ENCODE results near the gene PPHLN1.

PPHLN1 gene

DNA sequence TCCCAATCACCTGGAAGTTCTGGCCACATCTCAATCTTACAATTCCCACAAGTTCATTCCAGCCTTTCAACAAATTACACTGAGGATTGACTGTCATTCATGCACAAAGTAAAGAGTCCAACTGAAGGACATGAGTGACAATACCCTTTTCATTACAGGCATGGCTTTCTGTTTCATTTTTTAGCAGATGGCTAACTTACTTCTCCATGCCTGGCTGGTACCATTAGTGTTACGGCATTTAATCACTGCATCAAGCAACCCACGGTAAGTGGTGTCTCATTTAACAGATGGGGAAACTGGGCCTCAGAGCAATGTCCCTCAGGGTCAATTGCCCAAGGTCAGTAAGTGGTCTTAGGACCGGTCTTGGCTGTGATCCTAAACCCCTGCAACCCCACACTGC is 149.1 kb downstream of the PPHLN1 start:
- in situ Hi-C loops (cut with MboI; ENCODE audit: low sequenced_read_pairs, unreplicated experiment), result loop anchor here (25.0 kb wide), 1 partner anchor 812 kb away; no protein-coding TSS in a partner anchor
- TF ChIP-seq, protein P1, sequence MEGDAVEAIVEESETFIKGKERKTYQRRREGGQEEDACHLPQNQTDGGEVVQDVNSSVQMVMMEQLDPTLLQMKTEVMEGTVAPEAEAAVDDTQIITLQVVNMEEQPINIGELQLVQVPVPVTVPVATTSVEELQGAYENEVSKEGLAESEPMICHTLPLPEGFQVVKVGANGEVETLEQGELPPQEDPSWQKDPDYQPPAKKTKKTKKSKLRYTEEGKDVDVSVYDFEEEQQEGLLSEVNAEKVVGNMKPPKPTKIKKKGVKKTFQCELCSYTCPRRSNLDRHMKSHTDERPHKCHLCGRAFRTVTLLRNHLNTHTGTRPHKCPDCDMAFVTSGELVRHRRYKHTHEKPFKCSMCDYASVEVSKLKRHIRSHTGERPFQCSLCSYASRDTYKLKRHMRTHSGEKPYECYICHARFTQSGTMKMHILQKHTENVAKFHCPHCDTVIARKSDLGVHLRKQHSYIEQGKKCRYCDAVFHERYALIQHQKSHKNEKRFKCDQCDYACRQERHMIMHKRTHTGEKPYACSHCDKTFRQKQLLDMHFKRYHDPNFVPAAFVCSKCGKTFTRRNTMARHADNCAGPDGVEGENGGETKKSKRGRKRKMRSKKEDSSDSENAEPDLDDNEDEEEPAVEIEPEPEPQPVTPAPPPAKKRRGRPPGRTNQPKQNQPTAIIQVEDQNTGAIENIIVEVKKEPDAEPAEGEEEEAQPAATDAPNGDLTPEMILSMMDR (IDR thresholded peaks at IDR 0.05; ENCODE audit: borderline replicate concordance, control extremely low read depth, extremely low read depth, insufficient read depth, missing control alignments), result no peak
- DNase-seq (ENCODE audit: low spot score), result no peak

DNA sequence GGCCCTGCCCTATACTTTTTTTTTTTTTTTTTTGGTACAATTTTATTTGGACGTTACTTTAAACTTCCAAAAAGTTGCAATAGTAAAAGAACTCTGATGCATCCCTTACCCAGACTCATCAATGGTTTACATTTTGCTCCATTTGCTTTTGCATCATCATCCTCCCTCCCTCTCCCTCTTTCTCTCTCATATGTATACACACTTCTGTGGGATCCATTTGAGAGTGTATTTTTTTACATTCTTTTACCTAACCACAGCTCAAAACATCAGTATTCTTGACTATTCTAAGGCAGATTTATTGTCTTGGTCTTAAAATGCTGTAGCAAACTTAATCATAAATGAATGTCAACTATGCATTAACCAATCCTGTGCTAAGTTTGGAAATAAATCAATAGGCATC is 152.0 kb downstream of the PPHLN1 start:
- DNase-seq (ENCODE audit: low spot score), result no peak
- TF ChIP-seq, protein P1 (IDR thresholded peaks at IDR 0.05; ENCODE audit: borderline replicate concordance, control extremely low read depth, extremely low read depth, insufficient read depth, missing control alignments), result no peak
- in situ Hi-C loops (cut with MboI; ENCODE audit: low sequenced_read_pairs, unreplicated experiment), result loop anchor here (25.0 kb wide), 1 partner anchor 809 kb away; no protein-coding TSS in a partner anchor

DNA sequence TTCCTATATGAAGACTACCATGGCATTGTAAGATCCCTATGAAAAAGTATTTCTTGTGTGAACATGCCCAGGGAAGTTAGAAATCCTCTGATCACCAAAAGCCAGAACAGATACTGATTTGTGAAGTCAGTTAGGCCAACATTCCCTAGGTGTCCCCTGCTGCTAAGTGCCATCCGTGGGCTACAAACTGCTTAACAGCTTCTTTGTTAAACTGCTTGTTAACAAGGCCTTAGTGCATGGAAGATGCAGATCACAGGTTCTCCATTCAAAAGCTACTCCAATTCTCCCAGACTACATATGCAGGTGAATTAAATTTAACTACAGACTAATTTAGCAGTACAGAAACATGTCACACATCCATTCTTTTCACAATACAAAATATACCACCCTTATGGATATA is 155.4 kb downstream of the PPHLN1 start:
- TF ChIP-seq, protein P1 (IDR thresholded peaks at IDR 0.05; ENCODE audit: borderline replicate concordance, control extremely low read depth, extremely low read depth, insufficient read depth, missing control alignments), result no peak
- in situ Hi-C loops (cut with MboI; ENCODE audit: low sequenced_read_pairs, unreplicated experiment), result loop anchor here (25.0 kb wide), 1 partner anchor 806 kb away; no protein-coding TSS in a partner anchor
- DNase-seq (ENCODE audit: low spot score), result no peak

DNA sequence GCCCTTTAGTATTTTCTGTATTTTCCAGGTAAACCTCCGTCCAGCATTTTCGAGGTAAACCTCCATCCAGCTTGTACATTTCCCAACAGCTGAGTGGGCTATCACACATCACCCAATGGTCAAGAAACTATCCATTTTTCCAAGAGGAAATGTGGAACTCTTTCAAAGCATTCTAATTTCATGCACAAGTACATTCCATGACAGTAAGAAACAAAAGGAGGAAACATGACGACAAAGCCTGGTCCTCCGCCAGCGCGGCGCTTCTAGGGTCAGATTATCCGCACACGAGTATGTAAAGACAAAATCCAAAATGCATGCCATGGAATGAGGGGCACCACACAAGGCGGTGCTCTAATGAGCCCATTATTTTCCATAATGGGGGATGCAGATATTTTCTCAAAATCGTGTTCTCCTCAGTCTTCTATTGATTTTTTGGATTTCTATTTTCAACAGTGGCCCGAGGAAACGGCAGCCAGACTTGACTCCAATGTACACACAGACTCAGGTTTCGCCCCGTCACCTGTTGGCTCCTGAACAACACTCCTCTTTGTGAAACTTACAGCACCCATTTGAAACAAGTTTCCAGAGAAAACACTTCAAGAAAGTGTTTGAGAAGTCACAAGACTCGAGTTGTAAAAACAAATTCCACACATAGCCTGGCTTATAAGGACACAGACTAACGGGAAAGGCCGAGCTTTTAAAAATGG is 156.2 kb downstream of the PPHLN1 start:
- TF ChIP-seq, protein P1 (IDR thresholded peaks at IDR 0.05; ENCODE audit: borderline replicate concordance, control extremely low read depth, extremely low read depth, insufficient read depth, missing control alignments), result no peak
- in situ Hi-C loops (cut with MboI; ENCODE audit: low sequenced_read_pairs, unreplicated experiment), result loop anchor here (25.0 kb wide), 1 partner anchor 805 kb away; no protein-coding TSS in a partner anchor
- DNase-seq (ENCODE audit: low spot score), result no peak

DNA sequence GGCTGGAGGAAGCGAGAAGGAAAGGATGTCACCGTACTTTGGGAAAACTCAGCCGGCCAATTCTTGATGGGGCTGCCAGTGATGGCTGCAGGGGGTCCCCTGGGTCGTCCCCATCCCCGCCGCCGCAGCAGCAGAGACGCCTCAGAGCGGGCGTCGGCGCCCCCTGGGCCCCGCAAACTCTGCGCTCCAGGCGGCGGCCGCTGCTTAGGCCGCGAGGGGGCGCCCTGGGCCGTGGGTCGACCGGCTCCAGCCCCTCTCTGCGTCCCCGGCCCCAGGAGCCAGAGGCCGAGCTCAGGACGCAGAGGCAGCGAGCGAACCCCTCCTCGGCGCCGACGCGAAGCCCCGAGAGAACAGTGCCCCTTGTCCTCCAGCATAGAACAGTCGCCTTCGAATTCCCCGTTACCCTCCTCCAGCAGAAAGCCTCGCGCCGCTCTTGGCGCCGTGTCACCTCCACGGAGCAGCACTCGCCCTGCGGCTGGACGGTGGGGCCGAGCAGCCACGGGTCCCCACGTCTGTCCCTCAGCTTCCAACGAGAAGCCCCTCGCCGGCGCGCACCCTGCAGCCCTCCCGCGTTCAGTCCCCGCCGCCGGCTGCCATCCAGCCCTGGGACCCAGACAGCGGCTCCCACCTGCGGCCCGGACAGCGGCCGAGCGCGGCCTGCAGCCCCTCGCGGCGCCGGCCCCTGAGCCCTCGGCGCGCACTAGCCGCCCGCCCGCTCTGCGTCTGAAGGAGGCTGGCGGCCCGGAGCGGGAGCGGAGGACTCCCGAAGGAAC is 157.0 kb downstream of the PPHLN1 start:
- TF ChIP-seq, protein P1 (IDR thresholded peaks at IDR 0.05; ENCODE audit: borderline replicate concordance, control extremely low read depth, extremely low read depth, insufficient read depth, missing control alignments), result peak; percentile 96
- peak; percentile 90 for DNase-seq (ENCODE audit: low spot score)
- in situ Hi-C loops (cut with MboI; ENCODE audit: low sequenced_read_pairs, unreplicated experiment), result loop anchor here (25.0 kb wide), 1 partner anchor 804 kb away; no protein-coding TSS in a partner anchor

DNA sequence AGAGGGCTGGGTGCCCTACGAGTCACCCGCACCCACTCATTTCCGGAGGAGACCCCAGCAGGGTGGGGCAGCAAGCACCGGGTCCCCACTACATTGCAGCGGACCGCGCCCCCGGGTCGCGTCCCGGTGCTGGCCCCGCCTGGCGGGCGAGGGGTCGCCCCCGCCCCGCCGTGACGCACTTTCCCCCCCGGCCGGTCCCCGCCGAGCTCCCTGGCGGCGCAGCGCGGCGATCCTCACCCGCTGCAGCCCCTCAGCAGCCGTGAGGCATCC is 157.5 kb downstream of the PPHLN1 start:
- peak; percentile 68 for DNase-seq (ENCODE audit: low spot score)
- in situ Hi-C loops (cut with MboI; ENCODE audit: low sequenced_read_pairs, unreplicated experiment), result loop anchor here (25.0 kb wide), 1 partner anchor 804 kb away; no protein-coding TSS in a partner anchor
- TF ChIP-seq, protein P1 (IDR thresholded peaks at IDR 0.05; ENCODE audit: borderline replicate concordance, control extremely low read depth, extremely low read depth, insufficient read depth, missing control alignments), result no peak
